SK-N-MC (cell line): ENCODE results near the gene MCL1.

Experiments
- DNase-seq: peaks from one replicate; pipeline ENCODE4 v3.0.0-alpha.2; 2011; ENCODE audit warnings: low read depth, low spot score
- H3K27ac ChIP-seq: fragments of 200-600 bp; sonication (generic); 2 replicates; pipeline ENCODE4 v1.5.1; 2016; ENCODE audit warnings: mixed run types
- H3K36me3 ChIP-seq: fragments of 200-600 bp; sonication (generic); 2 replicates; pipeline ENCODE4 v1.6.1; 2017; ENCODE audit warnings: antibody characterized with exemption, low read length, mixed read lengths; ENCODE audit not compliant: insufficient read depth
- H3K4me3 ChIP-seq: fragments of 200-600 bp; sonication (generic); 2 replicates; pipeline ENCODE4 v1.5.1; 2016
- H3K9ac ChIP-seq: fragments of 200-600 bp; sonication (generic); 2 replicates; pipeline ENCODE4 v1.8.0; 2017; ENCODE audit warnings: mixed run types, mixed read lengths; ENCODE audit not compliant: insufficient read length
- H3K9me3 ChIP-seq: fragments of 200-600 bp; sonication (generic); 2 replicates; pipeline ENCODE4 v1.6.1; 2017; ENCODE audit warnings: low read depth, mild to moderate bottlenecking, antibody characterized with exemption, low read length, moderate library complexity, mixed read lengths
- EZH2 ChIP-seq: fragments of 200-600 bp; sonication (generic); IDR thresholded peaks from one replicate; pipeline ENCODE4 v1.6.1; 2017; ENCODE audit warnings: antibody characterized with exemption
- FOXP2 ChIP-seq: optimal IDR thresholded peaks from 2 replicates; pipeline ENCODE3; 2011; ENCODE audit warnings: mild to moderate bottlenecking, moderate library complexity; ENCODE audit not compliant: insufficient read depth; ENCODE audit errors: extremely low read length, control extremely low read depth
- POLR2AphosphoS5 ChIP-seq: IDR thresholded peaks from 2 replicates; pipeline ENCODE4 v1.6.1; 2012; ENCODE audit warnings: mild to moderate bottlenecking, low read depth, low read length, borderline replicate concordance

The MCL1 gene

GRCh38 chr1:150548632-150549495, 30.5 kb downstream of the MCL1 start, which contains the start of gene ADAMTSL4:
ADAMTSL4 (plus strand) TSS chr1:150549408; CDS start chr1:150552289, 2,881 bp downstream.
- peak within 1 kb of the TSS; percentile 59 for H3K9ac ChIP-seq
- no peak for DNase-seq
- no peak within 1 kb of the TSS for H3K27ac ChIP-seq
- TF ChIP-seq FOXP2 (no peak), POLR2AphosphoS5 (no peak), EZH2 (no peak)
- no peaks in the 10 kb centered on the region for H3K9me3 ChIP-seq
- H3K4me3 ChIP-seq: peak within 1 kb of the TSS; percentile 83
- H3K36me3 ChIP-seq: no peaks in the 10 kb centered on the region

GRCh38 chr1:150548324-150548631, 31.1 kb downstream of the MCL1 start:
- no peak for DNase-seq
- Histone ChIP-seq H3K4me3 (peak overlapping the region; percentile 83), H3K9ac (no peak overlapping the region), H3K9me3 (no peaks in the 10 kb centered on the region), H3K27ac (no peak overlapping the region), H3K36me3 (no peaks in the 10 kb centered on the region)
- no peak for TF ChIP-seq FOXP2
- no peak for TF ChIP-seq POLR2AphosphoS5
- no peak for TF ChIP-seq EZH2

GRCh38 chr1:150546294-150546937, 33.0 kb downstream of the MCL1 start:
- DNase-seq: no peak
- Histone ChIP-seq H3K9ac (no peak overlapping the region), H3K36me3 (no peaks in the 10 kb centered on the region), H3K9me3 (no peaks in the 10 kb centered on the region), H3K4me3 (no peak overlapping the region), H3K27ac (no peak overlapping the region)
- no peak for TF ChIP-seq EZH2
- TF ChIP-seq FOXP2: no peak
- TF ChIP-seq POLR2AphosphoS5: no peak

GRCh38 chr1:150545486-150546032, 33.9 kb downstream of the MCL1 start:
- no peaks in the 10 kb centered on the region for H3K9me3 ChIP-seq
- no peak overlapping the region for H3K27ac ChIP-seq
- TF ChIP-seq EZH2 (no peak), POLR2AphosphoS5 (no peak), FOXP2 (no peak)
- no peak for DNase-seq
- no peaks in the 10 kb centered on the region for H3K36me3 ChIP-seq
- no peak overlapping the region for H3K4me3 ChIP-seq
- H3K9ac ChIP-seq: no peak overlapping the region

- TF ChIP-seq EZH2: no peak
- TF ChIP-seq POLR2AphosphoS5: no peak
- TF ChIP-seq FOXP2: no peak
- DNase-seq: no peak
- H3K27ac ChIP-seq: no peak overlapping the region
- no peaks in the 10 kb centered on the region for H3K36me3 ChIP-seq
- H3K9me3 ChIP-seq: no peaks in the 10 kb centered on the region
- H3K9ac ChIP-seq: peak overlapping the region; percentile 19
- no peak overlapping the region for H3K4me3 ChIP-seq
These were observed 35.2 kb downstream of the MCL1 start for GRCh38 chr1:150544204-150544603.

- no peak overlapping the region for H3K4me3 ChIP-seq
- no peak overlapping the region for H3K27ac ChIP-seq
- no peak for DNase-seq
- TF ChIP-seq POLR2AphosphoS5 (no peak), FOXP2 (no peak), EZH2 (no peak)
- H3K36me3 ChIP-seq: no peaks in the 10 kb centered on the region
- H3K9me3 ChIP-seq: no peaks in the 10 kb centered on the region
- H3K9ac ChIP-seq: peak overlapping the region; percentile 19
These were observed 35.8 kb downstream of the MCL1 start for GRCh38 chr1:150543500-150544143.

GRCh38 chr1:150537732-150538684, 41.4 kb downstream of the MCL1 start:
- TF ChIP-seq EZH2: no peak
- no peak for TF ChIP-seq POLR2AphosphoS5
- no peak for TF ChIP-seq FOXP2
- H3K27ac ChIP-seq: no peak overlapping the region
- no peak overlapping the region for H3K4me3 ChIP-seq
- H3K36me3 ChIP-seq: no peaks in the 10 kb centered on the region
- H3K9me3 ChIP-seq: no peaks in the 10 kb centered on the region
- no peak for DNase-seq
- no peak overlapping the region for H3K9ac ChIP-seq
